HG03196 (cell line): ENCODE measurements around the gene B3GNT3.
"Not testable (repeated sequence)": the region's sequence is repeated elsewhere in the genome, so short reads cannot be mapped to it uniquely, and the experiment has no call there.

ENCODE experiments used
- ATAC-seq: cut with Tn5 transposase; IDR thresholded peaks from one replicate; pipeline ENCODE4 v1.9.1; 2021; ENCODE audit not compliant: unreplicated experiment

The B3GNT3 gene

DNA sequence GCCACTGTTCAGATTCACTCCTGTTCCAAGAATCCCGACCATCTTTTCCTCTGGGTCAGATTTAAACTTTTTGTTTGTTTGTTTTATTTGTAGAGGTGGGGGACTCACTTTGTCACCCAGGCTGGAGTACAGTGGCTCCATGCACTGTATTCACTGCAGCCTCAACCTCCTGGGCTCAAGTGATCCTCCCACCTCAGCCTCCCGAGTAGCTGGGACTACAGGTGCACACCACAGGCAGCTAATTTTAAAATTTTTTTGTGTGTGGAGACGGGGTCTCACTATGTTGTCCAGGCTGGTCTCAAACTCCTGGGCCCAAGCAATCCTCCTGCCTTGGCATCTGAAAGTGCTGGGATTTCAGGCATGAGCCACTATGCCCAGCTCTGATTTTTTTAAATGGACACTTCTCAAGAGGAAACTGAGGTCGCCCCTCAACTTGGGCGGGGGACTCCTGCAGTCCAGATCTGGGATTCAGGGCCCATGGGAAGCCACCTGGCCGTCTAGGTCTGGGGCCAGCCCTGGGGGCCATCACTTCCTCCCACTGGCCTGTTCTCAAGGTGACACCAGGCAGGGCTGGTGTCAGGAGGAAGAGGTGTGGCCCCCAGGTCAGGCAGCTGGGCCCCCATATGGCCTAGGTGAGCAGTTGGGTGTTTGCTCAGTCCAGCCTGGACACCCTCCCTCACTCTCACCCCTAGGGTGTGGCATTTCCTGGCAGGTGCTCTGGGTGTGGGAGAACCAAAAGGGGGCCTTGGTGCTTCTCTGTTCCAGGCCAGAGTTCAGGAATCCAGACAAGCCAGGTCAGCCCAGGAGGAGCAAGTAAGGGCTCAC lies 1.3 kb downstream of the B3GNT3 start:
- ATAC-seq = no peak

DNA sequence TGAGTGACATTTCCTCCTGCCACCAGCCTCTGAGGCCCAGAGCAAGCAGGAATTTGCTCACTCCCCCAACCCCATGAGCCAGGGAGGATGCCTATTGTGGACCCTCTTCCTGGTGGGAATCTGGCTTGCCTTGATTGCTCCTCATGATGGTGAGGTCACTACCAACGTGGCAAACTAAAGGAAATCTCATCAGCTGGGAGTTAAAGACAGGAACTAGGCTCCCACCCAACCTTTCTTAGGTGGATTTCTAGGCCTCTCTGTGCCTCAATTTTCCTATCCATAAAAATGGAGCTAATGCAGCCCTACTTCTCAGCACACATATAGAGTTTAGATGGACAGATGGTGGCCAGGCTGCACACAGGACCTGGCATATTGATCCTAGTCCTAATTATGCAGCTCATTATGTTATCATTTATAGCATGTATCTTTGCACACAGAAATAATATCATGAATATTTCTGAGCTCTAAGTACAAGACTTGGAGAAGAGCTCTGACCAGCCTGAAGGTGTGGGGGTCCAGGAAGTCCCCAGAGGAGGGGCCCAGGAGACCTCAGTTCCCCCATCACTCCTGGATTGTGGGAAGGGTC lies 2.0 kb downstream of the B3GNT3 start:
- no peak for ATAC-seq

GRCh38 chr19:17797424-17798201 lies 2.7 kb downstream of the B3GNT3 start:
- no peak for ATAC-seq

DNA sequence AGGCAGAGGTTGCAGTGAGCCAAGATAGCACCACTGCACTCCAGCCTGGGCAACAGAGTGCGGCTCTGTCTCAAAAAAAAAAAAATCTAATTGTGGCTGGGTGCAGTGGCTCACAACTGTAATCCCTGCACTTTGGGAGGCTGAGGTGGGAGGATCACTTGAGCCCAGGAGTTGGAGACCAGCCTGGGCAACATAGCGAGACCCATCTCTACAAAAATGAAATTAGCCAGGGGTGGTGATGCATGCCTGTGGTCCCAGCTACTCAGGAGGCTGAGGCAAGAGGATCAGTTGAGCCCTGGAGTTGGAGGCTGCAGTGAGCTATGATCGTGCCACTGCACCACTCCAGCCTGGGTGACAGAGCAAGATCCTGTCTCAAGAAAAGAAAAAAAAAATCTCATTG lies 3.7 kb downstream of the B3GNT3 start:
- not testable (repeated sequence) for ATAC-seq

DNA sequence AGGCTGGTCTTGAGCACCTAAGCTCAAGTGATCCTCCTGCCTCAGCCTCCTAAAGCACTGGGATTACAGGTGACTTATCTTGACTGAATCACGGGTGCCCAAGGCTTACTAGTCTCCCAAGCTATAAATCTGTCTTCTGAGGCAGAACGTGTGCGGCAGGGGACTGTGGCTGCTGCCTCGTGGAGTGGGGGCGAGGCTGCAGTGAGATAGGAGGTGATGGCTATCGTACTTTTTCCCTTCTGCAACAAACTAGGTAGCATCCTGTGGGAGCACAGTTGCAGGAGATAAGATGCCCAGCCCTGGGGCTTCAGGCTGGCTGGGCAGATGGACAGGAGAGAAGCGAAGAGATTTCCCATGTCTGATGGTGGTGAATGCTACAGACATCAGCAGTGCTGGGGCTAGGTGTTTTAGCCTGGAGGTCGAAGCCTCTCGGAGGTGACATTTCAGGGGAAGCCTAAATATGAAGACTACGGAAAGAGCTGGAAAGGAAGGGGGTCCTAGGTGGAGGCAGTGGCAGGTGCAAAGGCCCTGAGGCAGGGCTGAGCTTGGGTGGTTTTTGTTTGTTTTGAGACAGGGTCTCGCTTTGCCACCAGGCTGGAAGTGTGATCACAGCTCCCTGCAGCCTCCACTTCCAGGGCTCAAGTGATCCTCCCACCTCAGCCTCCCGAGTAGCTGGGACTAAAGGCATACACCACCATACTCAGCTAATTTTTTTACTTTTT lies 7.4 kb downstream of the B3GNT3 start:
- no peak for ATAC-seq

- ATAC-seq = no peak
Measured at GRCh38 chr19:17803264-17803896, 8.4 kb downstream of the B3GNT3 start.

GRCh38 chr19:17805427-17805826 lies 10.5 kb downstream of the B3GNT3 start:
- no peak for ATAC-seq

- ATAC-seq = no peak
Measured at GRCh38 chr19:17806945-17807344, 12.0 kb downstream of the B3GNT3 start.

- no peak for ATAC-seq
Measured at GRCh38 chr19:17807731-17808316, 12.9 kb downstream of the B3GNT3 start.

DNA sequence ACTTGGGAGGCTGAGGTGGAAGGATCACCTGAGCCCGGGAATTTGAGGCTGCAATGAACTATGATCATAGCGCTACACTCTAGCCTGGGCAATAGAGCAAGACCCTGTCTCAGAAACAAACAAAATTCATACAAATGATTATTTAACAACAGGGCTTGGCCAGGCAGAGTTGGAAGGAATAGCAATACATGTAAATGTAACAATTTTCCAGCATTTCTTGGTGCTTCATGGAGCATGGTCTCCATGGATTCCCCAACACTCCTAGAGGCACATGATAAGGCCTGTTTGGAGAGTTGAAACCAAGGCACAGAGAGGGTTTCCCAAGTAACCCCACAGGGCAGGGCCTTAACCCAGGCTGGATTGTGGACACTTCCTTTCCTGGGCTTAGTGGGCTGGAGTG lies 16.2 kb downstream of the B3GNT3 start:
- ATAC-seq = no peak

DNA sequence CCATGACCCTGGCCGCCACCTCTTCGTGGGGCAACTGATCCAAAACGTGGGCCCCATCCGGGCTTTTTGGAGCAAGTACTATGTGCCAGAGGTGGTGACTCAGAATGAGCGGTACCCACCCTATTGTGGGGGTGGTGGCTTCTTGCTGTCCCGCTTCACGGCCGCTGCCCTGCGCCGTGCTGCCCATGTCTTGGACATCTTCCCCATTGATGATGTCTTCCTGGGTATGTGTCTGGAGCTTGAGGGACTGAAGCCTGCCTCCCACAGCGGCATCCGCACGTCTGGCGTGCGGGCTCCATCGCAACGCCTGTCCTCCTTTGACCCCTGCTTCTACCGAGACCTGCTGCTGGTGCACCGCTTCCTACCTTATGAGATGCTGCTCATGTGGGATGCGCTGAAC lies 16.7 kb downstream of the B3GNT3 start:
- no peak for ATAC-seq

DNA sequence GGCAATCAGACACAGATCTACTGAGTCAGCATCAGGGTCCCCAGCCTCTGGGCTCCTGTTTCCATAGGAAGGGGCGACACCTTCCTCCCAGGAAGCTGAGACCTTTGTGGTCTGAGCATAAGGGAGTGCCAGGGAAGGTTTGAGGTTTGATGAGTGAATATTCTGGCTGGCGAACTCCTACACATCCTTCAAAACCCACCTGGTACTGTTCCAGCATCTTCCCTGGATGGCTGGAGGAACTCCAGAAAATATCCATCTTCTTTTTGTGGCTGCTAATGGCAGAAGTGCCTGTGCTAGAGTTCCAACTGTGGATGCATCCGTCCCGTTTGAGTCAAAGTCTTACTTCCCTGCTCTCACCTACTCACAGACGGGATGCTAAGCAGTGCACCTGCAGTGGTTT lies 17.2 kb downstream of the B3GNT3 start:
- no peak for ATAC-seq

DNA sequence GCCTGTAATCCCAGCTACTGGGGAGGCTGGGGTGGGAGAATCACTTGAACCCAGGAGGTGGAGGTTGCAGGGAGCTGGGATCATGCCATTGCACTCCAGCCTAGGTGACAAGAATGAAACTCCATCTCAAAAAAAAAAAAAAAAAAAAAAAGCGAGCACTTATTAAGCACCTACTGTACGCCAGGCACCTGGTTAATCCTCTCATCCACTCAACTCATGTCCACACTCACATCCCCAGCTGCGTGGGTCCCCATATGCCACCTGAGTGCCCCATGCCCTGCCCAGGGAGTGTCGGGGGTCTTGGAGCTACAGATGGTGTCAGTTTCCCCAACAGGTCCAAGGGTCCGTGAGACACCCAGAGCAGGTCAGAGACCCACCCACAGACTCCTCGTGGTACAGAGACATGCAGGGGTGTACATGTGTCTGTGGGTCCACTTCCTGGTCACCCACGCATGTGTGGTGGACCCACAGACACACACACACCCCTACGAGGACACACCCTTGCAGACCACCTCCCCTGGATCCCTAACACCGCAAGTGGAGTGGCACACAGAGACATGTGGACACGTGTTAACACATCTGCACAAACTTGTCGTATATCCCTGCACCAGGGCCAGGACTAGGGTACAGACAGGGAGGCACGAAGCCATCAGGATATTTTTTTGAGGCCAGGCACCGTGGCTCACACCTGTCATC lies 22.9 kb downstream of the B3GNT3 start:
- no peak for ATAC-seq

GRCh38 chr19:17821190-17821589 lies 26.3 kb downstream of the B3GNT3 start, which contains the start of gene INSL3:
Gene INSL3, minus strand, starts transcription at chr19:17821519. Its CDS starts 13 bp downstream, at chr19:17821506.
- no peak for ATAC-seq

GRCh38 chr19:17824339-17824738 lies 29.4 kb downstream of the B3GNT3 start:
- ATAC-seq = no peak

GRCh38 chr19:17826508-17827056 lies 31.6 kb downstream of the B3GNT3 start:
- ATAC-seq = no peak

DNA sequence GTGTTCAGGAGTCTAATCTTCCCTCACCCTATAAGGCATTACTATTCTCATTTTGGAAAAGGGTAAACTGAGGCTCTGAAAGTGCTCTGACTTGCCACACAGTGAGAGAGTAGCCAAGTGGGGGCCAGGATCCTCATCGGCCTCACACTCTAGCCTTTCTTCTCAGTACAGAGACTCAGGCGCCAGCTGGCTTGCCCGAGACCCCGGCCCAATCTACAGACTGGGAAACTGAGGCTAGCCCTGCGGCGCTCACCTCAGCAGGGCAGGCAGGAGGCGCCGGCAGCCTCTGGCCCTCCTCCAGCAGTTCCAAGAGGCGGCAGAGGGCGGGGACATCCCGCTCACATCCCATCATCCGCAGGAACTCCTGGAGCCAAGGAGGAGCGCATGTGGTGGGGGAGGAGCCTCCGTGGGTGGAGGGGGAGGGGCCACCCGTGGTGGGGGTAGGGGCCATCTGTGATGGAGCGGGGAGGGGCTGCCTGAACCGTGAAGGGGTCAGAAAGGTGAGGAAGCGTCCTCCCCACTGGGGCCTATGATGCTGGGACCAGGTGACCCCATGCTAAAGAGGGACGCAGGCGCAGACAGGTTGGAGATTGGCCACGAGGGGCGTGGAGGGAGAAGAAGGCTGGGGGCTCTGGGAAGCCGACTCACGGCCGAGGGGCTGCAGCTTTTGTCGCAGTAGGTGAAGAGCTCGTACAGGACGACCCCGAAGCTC lies 35.1 kb downstream of the B3GNT3 start:
- no peak for ATAC-seq

GRCh38 chr19:17830567-17831418 lies 35.9 kb downstream of the B3GNT3 start:
- no peak for ATAC-seq
